ENCODE results near the gene MRRF.

The MRRF gene

GRCh38 chr9:122226758-122227574, 37.7 kb upstream of the MRRF start:
- no peak for DNase-seq
- in situ Hi-C loops (cut with HindIII; ENCODE audit: low pct_ligation_motif_present, low pct_unique_long_range_greater_than_20kb, low sequenced_read_pairs) = no loop called here

- in situ Hi-C loops (cut with HindIII; ENCODE audit: low pct_ligation_motif_present, low pct_unique_long_range_greater_than_20kb, low sequenced_read_pairs) = no loop called here
- no peak for DNase-seq
These were observed 37.1 kb upstream of the MRRF start for GRCh38 chr9:122227575-122227900.

GRCh38 chr9:122228191-122228567, 36.5 kb upstream of the MRRF start:
- in situ Hi-C loops (cut with HindIII; ENCODE audit: low pct_ligation_motif_present, low pct_unique_long_range_greater_than_20kb, low sequenced_read_pairs) = no loop called here

GRCh38 chr9:122228568-122229484, 35.9 kb upstream of the MRRF start, which contains the start of gene LHX6:
LHX6 (minus strand) TSS chr9:122228957; CDS start chr9:122228740, 217 bp downstream.
- in situ Hi-C loops (cut with HindIII; ENCODE audit: low pct_ligation_motif_present, low pct_unique_long_range_greater_than_20kb, low sequenced_read_pairs) = no loop called here
- no peak for DNase-seq

More at GRCh38 chr9:122228191-122228567, 36.5 kb upstream of the MRRF start:
- DNase-seq = no peak

- in situ Hi-C loops (cut with HindIII; ENCODE audit: low pct_ligation_motif_present, low pct_unique_long_range_greater_than_20kb, low sequenced_read_pairs) = no loop called here
- DNase-seq = no peak
These were observed 35.2 kb upstream of the MRRF start for GRCh38 chr9:122229485-122229837.

- in situ Hi-C loops (cut with HindIII; ENCODE audit: low pct_ligation_motif_present, low pct_unique_long_range_greater_than_20kb, low sequenced_read_pairs) = no loop called here
- DNase-seq = no peak
These were observed 31.8 kb upstream of the MRRF start for GRCh38 chr9:122232796-122233306.

- in situ Hi-C loops (cut with HindIII; ENCODE audit: low pct_ligation_motif_present, low pct_unique_long_range_greater_than_20kb, low sequenced_read_pairs) = no loop called here
- no peak for DNase-seq
These were observed 30.5 kb upstream of the MRRF start for GRCh38 chr9:122234022-122234748.

- no peak for DNase-seq
- in situ Hi-C loops (cut with HindIII; ENCODE audit: low pct_ligation_motif_present, low pct_unique_long_range_greater_than_20kb, low sequenced_read_pairs) = no loop called here
These were observed 28.0 kb upstream of the MRRF start for GRCh38 chr9:122236681-122237080.

GRCh38 chr9:122239722-122240121, 25.0 kb upstream of the MRRF start:
- no peak for DNase-seq
- in situ Hi-C loops (cut with HindIII; ENCODE audit: low pct_ligation_motif_present, low pct_unique_long_range_greater_than_20kb, low sequenced_read_pairs) = no loop called here

- DNase-seq = no peak
- in situ Hi-C loops (cut with HindIII; ENCODE audit: low pct_ligation_motif_present, low pct_unique_long_range_greater_than_20kb, low sequenced_read_pairs) = no loop called here
These were observed 20.3 kb upstream of the MRRF start for GRCh38 chr9:122244349-122244748.

- no peak for DNase-seq
- in situ Hi-C loops (cut with HindIII; ENCODE audit: low pct_ligation_motif_present, low pct_unique_long_range_greater_than_20kb, low sequenced_read_pairs) = no loop called here
These were observed 18.0 kb upstream of the MRRF start for GRCh38 chr9:122246666-122247065.

- no peak for DNase-seq
- in situ Hi-C loops (cut with HindIII; ENCODE audit: low pct_ligation_motif_present, low pct_unique_long_range_greater_than_20kb, low sequenced_read_pairs) = no loop called here
These were observed 16.2 kb upstream of the MRRF start for GRCh38 chr9:122248448-122248865.

- in situ Hi-C loops (cut with HindIII; ENCODE audit: low pct_ligation_motif_present, low pct_unique_long_range_greater_than_20kb, low sequenced_read_pairs) = no loop called here
These were observed 13.3 kb upstream of the MRRF start for GRCh38 chr9:122251351-122251750.

GRCh38 chr9:122252796-122253195, 11.9 kb upstream of the MRRF start:
- DNase-seq = no peak
- in situ Hi-C loops (cut with HindIII; ENCODE audit: low pct_ligation_motif_present, low pct_unique_long_range_greater_than_20kb, low sequenced_read_pairs) = no loop called here

More at GRCh38 chr9:122251351-122251750, 13.3 kb upstream of the MRRF start:
- no peak for DNase-seq

GRCh38 chr9:122254761-122255160, 9.9 kb upstream of the MRRF start:
- in situ Hi-C loops (cut with HindIII; ENCODE audit: low pct_ligation_motif_present, low pct_unique_long_range_greater_than_20kb, low sequenced_read_pairs) = no loop called here
- DNase-seq = no peak

- in situ Hi-C loops (cut with HindIII; ENCODE audit: low pct_ligation_motif_present, low pct_unique_long_range_greater_than_20kb, low sequenced_read_pairs) = no loop called here
- DNase-seq = no peak
These were observed 8.5 kb upstream of the MRRF start for GRCh38 chr9:122256206-122256605.

GRCh38 chr9:122258886-122259415, 5.7 kb upstream of the MRRF start:
- in situ Hi-C loops (cut with HindIII; ENCODE audit: low pct_ligation_motif_present, low pct_unique_long_range_greater_than_20kb, low sequenced_read_pairs) = no loop called here
- DNase-seq = no peak

GRCh38 chr9:122261469-122261881, 3.2 kb upstream of the MRRF start:
- in situ Hi-C loops (cut with HindIII; ENCODE audit: low pct_ligation_motif_present, low pct_unique_long_range_greater_than_20kb, low sequenced_read_pairs) = no loop called here
- DNase-seq = peak; percentile 2

GRCh38 chr9:122262073-122262472, 2.6 kb upstream of the MRRF start:
- DNase-seq = no peak
- in situ Hi-C loops (cut with HindIII; ENCODE audit: low pct_ligation_motif_present, low pct_unique_long_range_greater_than_20kb, low sequenced_read_pairs) = no loop called here
